ENCODE data around the gene HPN.

DNA sequence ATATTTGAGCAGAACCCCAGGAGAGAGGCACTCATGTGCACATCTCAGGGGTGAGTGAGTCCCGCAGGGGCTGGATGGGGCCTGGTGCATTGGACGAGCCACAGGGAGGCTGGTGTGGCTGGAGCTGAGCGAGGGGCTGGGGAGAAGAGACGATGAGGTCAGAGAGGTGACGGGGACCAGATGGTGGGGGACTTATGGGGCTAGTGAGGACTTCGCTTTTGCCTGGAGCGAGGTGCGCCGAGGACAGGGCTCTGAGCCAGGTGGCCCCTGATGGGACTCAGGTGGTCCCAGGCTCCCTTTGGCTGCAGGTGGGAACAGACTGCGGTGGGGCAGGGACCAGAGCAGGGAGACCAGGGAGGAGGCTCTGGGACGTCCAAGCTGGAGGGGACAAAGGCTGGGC, 67.2 kb downstream of the HPN start:
- TF ChIP-seq CTCF (conservative IDR thresholded peaks at IDR 0.05) (no peak), ZFX (IDR thresholded peaks at IDR 0.05) (no peak)

Measured in C4-2B (cell line).